Gastrocnemius medialis (tissue), 4 donors: ENCODE results near the gene MYO3B.

ENCODE experiments used
- POLR2A ChIP-seq, 2 donors: fragments of 450-650 bp; IDR thresholded peaks; one replicate each; pipeline ENCODE4 v1.6.1; 2017; ENCODE audit warnings: antibody characterized with exemption in 2 of 2, mild to moderate bottlenecking in 2 of 2, moderate library complexity in 2 of 2
- TF ChIP-seq, protein P1 (sequence below), 5 experiments: fragments of 450-650 bp in 3 of 5; fragments of 200-600 bp in 2 of 5; sonication (generic) in 2 of 5; IDR thresholded peaks in 4 of 5; conservative IDR thresholded peaks in 1 of 5; 1 replicate in 4 of 5; 2 replicates in 1 of 5; pipeline ENCODE4 v1.5.1; 2016 to 2019; ENCODE audit warnings: antibody characterized with exemption in 5 of 5, mild to moderate bottlenecking in 3 of 5, moderate library complexity in 3 of 5

DNA sequence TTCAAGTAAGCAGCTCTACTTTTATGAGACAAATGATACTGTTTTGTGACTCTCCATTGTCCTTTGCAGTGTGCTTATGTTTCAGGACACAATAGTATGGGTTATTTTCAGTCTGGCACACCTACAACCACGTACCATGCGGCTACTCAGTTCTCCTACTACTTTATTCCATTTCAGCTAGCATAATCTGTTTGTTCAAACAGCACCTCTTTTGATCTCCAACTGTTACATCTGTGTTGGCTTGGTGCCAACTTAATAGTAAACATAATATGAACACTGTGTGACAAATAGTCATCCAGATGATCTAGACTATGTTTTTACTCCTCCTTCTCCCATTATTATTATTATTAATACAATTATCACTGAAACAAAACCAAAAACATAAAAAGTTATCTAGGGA is 40.5 kb downstream of the MYO3B start:
- TF ChIP-seq, protein P1, sequence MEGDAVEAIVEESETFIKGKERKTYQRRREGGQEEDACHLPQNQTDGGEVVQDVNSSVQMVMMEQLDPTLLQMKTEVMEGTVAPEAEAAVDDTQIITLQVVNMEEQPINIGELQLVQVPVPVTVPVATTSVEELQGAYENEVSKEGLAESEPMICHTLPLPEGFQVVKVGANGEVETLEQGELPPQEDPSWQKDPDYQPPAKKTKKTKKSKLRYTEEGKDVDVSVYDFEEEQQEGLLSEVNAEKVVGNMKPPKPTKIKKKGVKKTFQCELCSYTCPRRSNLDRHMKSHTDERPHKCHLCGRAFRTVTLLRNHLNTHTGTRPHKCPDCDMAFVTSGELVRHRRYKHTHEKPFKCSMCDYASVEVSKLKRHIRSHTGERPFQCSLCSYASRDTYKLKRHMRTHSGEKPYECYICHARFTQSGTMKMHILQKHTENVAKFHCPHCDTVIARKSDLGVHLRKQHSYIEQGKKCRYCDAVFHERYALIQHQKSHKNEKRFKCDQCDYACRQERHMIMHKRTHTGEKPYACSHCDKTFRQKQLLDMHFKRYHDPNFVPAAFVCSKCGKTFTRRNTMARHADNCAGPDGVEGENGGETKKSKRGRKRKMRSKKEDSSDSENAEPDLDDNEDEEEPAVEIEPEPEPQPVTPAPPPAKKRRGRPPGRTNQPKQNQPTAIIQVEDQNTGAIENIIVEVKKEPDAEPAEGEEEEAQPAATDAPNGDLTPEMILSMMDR (IDR thresholded peaks at IDR 0.05 in 4 of 5, conservative IDR thresholded peaks at IDR 0.05 in 1 of 5): no peak
- TF ChIP-seq POLR2A (IDR thresholded peaks at IDR 0.05): no peak
